Measurements from ENCODE around the gene ZC3H15.
"Not testable (repeated sequence)": the region's sequence is repeated elsewhere in the genome, so short reads cannot be mapped to it uniquely, and the experiment has no call there.

ZC3H15 gene

GRCh38 chr2:186485871-186486650 is at the start of gene ZC3H15:
Gene ZC3H15 (plus strand): TSS chr2:186486260. CDS start chr2:186486383, 123 bp downstream.
- DNase-seq: peak; percentile 96

DNA sequence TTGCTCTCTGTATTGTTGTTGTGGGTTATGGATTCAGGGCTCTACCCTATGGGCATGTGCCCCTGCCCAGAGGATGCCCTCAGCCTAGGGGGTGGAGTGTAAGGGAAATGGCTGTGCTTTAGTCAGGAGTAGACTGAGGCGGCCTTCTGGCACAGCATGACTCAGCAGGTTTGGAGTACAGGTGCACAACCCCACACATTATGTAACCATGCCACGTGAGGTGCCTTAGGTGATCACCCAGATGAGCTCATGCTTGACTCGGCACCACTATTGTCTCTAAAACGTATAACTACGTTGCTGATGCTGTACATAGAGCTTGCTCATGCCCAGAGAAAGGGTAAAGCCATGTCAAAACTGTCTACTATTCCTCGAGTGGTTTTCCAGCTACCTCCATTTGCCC is 48.3 kb upstream of the ZC3H15 start:
- DNase-seq: no peak

- DNase-seq: not testable (repeated sequence)
Measured at GRCh38 chr2:186439673-186440095, 46.4 kb upstream of the ZC3H15 start.

DNA sequence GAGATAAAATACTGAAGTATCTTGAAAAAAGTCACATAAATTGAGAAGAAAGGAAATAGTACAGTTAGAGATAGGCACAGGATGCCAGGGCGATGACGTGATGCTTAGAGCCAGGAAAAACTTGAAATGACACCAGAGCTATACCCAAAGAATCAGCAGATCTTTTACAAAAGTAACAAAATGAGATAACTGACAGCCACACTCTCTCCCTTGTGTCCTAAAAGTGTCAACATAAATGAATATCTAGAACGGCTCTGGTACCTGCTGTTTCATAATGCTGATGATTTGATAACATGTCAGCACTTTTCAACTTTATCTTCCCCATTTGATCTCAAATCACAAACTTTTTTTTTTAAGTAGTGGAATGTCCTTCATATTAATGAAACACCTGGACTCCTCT is 45.6 kb upstream of the ZC3H15 start:
- no peak for DNase-seq

GRCh38 chr2:186442885-186443284 is 43.2 kb upstream of the ZC3H15 start:
- DNase-seq: no peak

DNA sequence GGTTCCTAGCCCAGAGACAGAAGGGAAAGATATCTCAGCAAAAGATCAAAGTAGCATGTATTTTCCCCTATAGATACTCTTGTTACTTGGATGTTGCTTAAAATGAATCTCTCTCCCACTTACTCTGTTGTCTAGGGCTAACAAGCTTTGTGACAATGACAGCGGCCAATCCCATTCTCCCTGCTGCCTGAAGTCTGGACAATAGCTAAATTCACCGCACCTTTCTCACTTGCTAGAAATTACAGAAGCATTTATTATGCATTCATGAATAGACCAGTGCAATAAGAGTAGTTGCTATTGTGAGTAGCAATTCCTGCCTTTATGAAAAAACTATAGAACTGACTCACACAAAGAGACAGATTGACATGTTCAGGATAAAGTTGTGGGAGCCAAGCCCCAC is 42.2 kb upstream of the ZC3H15 start:
- DNase-seq: no peak

DNA sequence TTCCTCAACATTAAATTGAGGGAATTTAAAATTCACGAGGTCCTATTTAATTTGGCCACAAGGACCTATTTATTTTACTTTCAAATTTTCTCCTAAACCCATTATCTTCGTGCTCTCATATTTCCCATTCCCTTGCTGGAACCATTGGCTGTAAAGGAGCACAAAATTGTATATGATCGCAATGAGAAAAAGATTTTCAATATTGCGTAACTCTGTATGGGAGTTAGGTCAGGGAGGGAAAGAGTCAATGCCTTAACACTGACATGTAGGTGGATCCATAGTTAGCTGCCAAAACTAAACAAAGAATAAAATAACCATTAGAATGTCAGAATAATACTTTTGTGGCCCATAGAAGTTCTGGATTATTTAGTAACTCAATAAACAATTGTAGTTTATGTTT is 40.6 kb upstream of the ZC3H15 start:
- no peak for DNase-seq

DNA sequence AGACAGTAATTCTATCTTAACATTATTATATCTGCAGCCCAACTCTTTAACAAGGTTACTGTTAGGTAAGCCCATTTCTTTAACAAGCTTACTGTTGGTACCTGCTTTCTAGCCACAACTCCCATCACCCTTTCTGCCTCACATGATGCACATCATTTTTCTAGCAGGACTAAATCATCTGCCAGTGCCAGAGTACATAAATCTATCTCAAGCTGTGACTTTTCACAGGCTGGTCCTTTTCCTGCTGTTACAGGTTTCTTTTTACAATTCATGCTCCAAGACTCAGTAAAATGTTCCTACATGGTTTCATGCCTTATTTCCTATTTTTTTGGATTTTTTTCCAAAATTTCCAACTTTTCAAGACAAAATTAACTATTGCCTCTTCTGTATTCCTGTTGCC is 30.4 kb upstream of the ZC3H15 start:
- no peak for DNase-seq

DNA sequence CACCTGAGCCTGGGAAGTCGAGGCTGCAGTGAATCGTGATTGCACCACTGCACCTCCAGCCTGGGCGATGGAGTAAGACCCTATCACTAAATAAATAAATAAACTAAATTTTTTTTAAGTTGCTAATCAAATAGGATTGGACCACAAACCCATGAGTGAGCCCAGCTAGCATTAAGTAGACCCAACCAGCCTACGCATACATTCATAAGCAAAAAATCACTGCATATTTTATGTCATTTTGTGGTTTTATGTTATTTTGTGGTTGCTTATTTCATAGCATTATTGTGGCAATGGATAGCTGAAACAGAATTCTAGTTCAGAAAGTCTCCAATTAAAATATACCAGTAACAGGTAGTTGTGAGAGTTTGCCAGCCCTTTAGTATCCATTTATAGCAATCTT is 29.1 kb upstream of the ZC3H15 start:
- no peak for DNase-seq

GRCh38 chr2:186457908-186458307 is 28.2 kb upstream of the ZC3H15 start:
- DNase-seq: no peak

DNA sequence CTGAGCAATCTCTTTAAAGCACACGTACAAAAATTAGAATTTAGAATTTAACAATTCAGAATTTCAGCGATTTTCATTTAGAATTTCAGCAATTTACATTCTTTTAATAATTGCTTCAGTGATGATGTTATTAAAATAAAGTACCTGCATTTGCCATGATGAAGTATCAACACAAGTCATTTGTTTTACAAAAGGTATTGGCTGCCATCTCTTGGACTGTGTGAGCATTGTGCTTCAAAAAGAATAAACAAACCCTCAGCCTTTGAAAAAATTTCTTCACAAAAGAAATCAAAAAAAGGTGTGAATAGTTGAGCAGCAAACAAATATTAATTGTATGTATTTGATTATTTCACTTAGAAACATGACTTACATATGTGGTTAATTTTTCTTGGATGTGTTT is 27.1 kb upstream of the ZC3H15 start:
- peak; percentile 53 for DNase-seq

GRCh38 chr2:186460465-186460864 is 25.6 kb upstream of the ZC3H15 start:
- peak; percentile 27 for DNase-seq

GRCh38 chr2:186466743-186467142 is 19.3 kb upstream of the ZC3H15 start:
- no peak for DNase-seq

GRCh38 chr2:186467421-186467820 is 18.6 kb upstream of the ZC3H15 start:
- no peak for DNase-seq

- not testable (repeated sequence) for DNase-seq
Measured at GRCh38 chr2:186472722-186473493, 13.2 kb upstream of the ZC3H15 start.

DNA sequence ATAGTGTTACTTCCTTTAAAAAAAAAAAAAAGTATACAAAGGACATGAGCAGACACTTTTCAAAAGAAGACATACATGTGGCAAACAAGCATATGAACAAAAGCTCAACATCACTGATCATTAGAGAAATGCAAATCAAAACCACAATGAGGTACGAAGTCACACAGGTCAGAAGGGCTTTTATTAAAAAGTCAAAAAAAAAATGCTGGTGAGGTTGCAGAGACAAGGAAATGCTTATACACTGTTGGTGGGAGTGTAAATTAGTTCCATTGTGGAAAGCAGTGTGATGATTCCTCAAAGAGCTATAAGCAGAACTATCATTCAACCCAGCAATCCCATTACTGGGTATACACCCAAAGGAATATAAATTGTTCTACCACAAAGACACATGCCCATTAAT is 11.8 kb upstream of the ZC3H15 start:
- not testable (repeated sequence) for DNase-seq

- DNase-seq: no peak
Measured at GRCh38 chr2:186477790-186478189, 8.3 kb upstream of the ZC3H15 start.

GRCh38 chr2:186480991-186481390 is 5.1 kb upstream of the ZC3H15 start:
- no peak for DNase-seq

GRCh38 chr2:186484062-186484735 is 1.9 kb upstream of the ZC3H15 start:
- DNase-seq: no peak

DNA sequence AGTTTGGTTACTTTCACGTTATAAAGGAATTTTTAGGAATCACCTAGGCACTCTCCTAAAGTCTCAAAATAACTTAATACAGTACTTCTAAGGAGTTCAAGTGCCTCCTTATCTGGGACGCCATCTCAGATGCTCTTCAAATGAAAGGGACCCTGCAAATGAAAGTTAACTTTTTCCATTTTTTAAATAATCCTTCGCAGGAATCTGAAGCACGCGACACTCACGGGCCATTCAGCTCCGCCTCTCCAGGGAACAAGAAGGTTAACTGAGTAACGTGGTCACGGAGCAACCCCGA is 537 bp upstream of the ZC3H15 start:
- DNase-seq: no peak

DNA sequence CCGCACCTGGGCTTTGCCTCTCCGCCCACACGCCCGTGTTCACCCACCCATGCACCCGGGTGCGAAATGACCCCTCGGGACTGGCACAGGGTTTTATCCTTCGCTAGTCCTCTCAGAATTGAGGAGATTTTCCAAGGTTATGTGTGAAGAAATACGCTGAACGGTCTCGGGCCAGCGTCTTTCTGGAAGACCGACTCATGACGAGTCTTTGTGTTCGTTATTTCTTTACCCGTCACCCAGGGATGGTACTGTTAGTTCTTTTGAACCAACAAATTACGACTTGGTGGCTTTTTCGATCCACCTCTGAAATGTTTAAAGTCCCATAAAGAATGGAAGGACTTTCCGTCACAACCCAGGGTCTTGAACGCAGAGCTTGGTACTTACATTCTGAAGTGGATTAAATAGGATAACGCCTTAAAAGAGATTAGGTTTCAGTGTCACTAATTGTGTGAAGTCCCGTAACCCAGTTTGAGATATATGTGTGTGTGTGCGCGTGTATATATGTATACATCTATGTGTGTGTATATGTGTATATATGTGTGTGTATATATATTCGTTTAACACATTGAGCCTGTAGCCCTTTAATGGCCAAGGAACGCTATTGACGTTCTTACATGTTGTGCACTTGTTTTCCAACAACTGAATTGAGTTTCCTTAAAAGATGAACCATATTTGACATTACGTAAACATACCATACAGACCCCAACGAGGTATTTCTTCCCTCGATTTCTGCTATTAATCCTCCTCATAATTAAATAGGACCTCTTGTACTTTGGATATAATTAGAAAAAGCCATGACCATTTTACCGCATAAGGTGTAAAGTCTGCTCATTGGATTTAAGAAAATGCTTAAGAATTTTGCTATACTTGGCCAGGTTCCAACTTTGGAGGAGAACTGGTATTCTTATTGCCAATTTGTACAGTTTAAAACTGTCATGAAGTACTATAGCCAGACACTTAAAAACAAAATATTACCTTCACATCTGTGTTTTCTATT is 889 bp downstream of the ZC3H15 start:
- peak; percentile 55 for DNase-seq

DNA sequence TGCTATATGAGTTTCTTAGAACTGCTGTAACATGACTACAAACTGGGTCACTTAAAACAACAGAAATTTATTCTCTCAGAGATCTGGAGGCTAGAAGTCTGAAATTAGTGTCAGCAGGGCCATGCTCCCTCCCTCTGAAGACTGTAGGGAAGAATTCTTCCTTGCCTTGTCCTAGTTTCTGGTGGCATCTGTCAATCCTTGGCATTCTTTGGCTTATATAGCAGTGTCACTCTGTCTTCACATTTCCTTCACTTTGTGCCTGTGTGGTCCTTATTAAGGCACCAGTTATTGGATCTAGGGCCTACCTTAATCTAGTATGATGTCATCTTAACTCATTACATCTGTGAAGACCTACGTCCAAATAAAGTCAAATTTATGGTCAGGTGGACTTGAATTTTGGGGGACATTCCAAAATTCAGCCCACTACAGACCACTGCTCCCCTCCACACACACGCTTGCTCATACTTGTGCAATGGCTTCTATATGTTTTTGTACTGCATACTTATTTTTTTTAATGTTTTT is 7.6 kb downstream of the ZC3H15 start:
- no peak for DNase-seq
